HepG2 (cell line): ENCODE results near the gene MGLL. TPM values are rescaled to one million over a fixed set of nuclear protein-coding genes. Genes with fewer than 3 reads are reported as not detected.

Experiments
- ATAC-seq: fragments of 200-7000 bp; cut with Tn5 transposase; 3 replicates; pipeline ENCODE4 v1.9.1; 2020; ENCODE audit warnings: mild to moderate bottlenecking, moderate library complexity
- BruUV-seq: library from RNA; stranded (reverse); fragments of 400-500 nt; replicated peaks from 2 replicates; lab custom pipeline; 2021; lab: Mats Ljungman, UMichigan
- CTCF ChIA-PET: fragments of 300-600 bp; formaldehyde crosslinking; extraction: SDS; loops from one replicate; lab custom pipeline; 2021; ENCODE audit warnings: low total read pairs, inconsistent platforms, low intra/inter-chr PET ratio; lab: Yijun Ruan, JAX
- POLR2A ChIA-PET: fragments of 350-600 bp; sonication (Branson Sonifier 250); formaldehyde crosslinking; loops from one replicate; lab custom pipeline; 2020; ENCODE audit warnings: antibody characterized with exemption, inconsistent platforms; lab: Yijun Ruan, JAX
- DNase-seq: peaks from one replicate; pipeline ENCODE4 v3.0.0-alpha.2; 2015; ENCODE audit warnings: low spot score
- FAIRE-seq: peaks from 3 replicates; lab custom pipeline; 2011; peaks lifted over from hg19 to GRCh38; lab: Jason Lieb, UNC
- H2AFZ ChIP-seq: one replicate; pipeline ENCODE4 v1.6.1; 2011; ENCODE audit warnings: low read length, inconsistent platforms
- H3K27ac ChIP-seq: fragments of 300-600 bp; 3 replicates; pipeline ENCODE4 v1.8.0; 2011; ENCODE audit warnings: mixed run types, mild to moderate bottlenecking, mixed read lengths, low read length, inconsistent platforms; ENCODE audit not compliant: insufficient read depth; ENCODE audit errors: extremely low read length
- H3K27me3 ChIP-seq, 2 experiments: fragments of 200-600 bp in 1 of 2; 2 replicates in 1 of 2; 3 replicates in 1 of 2; pipeline versions ENCODE4 v1.6.0 to v1.8.0; 2011; ENCODE audit warnings: low read length in 2 of 2, mild to moderate bottlenecking in 2 of 2, moderate library complexity in 2 of 2, inconsistent platforms in 1 of 2; ENCODE audit not compliant: insufficient read depth in 2 of 2, control insufficient read depth in 1 of 2
- H3K36me3 ChIP-seq, 2 experiments: fragments of 200-600 bp in 1 of 2; replicated peaks in 1 of 2; 2 replicates in 1 of 2; 3 replicates in 1 of 2; pipeline versions ENCODE4 v1.5.1 to v1.8.0; 2011; ENCODE audit warnings: low read length in 2 of 2, inconsistent platforms in 1 of 2; ENCODE audit not compliant: insufficient read depth in 2 of 2, control insufficient read depth in 1 of 2
- H3K4me1 ChIP-seq: 2 replicates; pipeline ENCODE4 v1.5.1; 2012; ENCODE audit warnings: low read length, inconsistent platforms; ENCODE audit not compliant: insufficient read depth
- H3K4me2 ChIP-seq: 2 replicates; pipeline ENCODE4 v1.6.0; 2011; ENCODE audit warnings: low read depth, low read length, inconsistent platforms
- H3K4me3 ChIP-seq, 3 experiments: fragments of 200-600 bp in 1 of 3; sonication (generic), shearing (Covaris generic) in 1 of 3; replicated peaks in 1 of 3; 2 replicates each; pipeline ENCODE4 v1.5.1; 2011 to 2016; ENCODE audit warnings: low read length in 3 of 3, inconsistent platforms in 2 of 3, low read depth in 2 of 3, mild to moderate bottlenecking in 2 of 3, control low read depth in 1 of 3, mixed read lengths in 1 of 3; ENCODE audit not compliant: insufficient read depth in 1 of 3
- H3K79me2 ChIP-seq: one replicate; pipeline ENCODE4 v1.6.1; 2011; ENCODE audit warnings: low read length, inconsistent platforms; ENCODE audit not compliant: insufficient read depth
- H3K9ac ChIP-seq: 2 replicates; pipeline ENCODE4 v1.6.0; 2011; ENCODE audit warnings: mild to moderate bottlenecking, low read depth, low read length, inconsistent platforms; ENCODE audit not compliant: insufficient read depth
- H3K9me3 ChIP-seq: 2 replicates; pipeline ENCODE4 v1.5.1; 2012; ENCODE audit warnings: mild to moderate bottlenecking, low read length
- H4K20me1 ChIP-seq: 2 replicates; pipeline ENCODE4 v1.6.0; 2011; ENCODE audit warnings: inconsistent platforms, mild to moderate bottlenecking, low read length, moderate library complexity; ENCODE audit not compliant: insufficient read depth
- ATF7 ChIP-seq, 2 experiments: fragments of 450-650 bp in 1 of 2; sonication (generic) in 1 of 2; formaldehyde crosslinking in 1 of 2; IDR thresholded peaks; 2 replicates each; pipeline versions ENCODE4 v1.4.0 to v1.6.1; 2016 to 2020; ENCODE audit warnings: antibody characterized with exemption in 1 of 2, mild to moderate bottlenecking in 1 of 2, missing genetic modification reagents in 1 of 2
- FOXA3 ChIP-seq: IDR thresholded peaks from 2 replicates; pipeline ENCODE4 v1.6.1; 2016; ENCODE audit warnings: missing genetic modification reagents, missing compliant biosample characterization
- KMT2B ChIP-seq: IDR thresholded peaks from 2 replicates; pipeline ENCODE4 v1.6.1; 2016; ENCODE audit warnings: missing genetic modification reagents, missing compliant biosample characterization
- MAFF ChIP-seq: IDR thresholded peaks from 2 replicates; pipeline ENCODE4 v1.6.1; 2011; ENCODE audit warnings: low read depth, low read length, improper control_type of control experiment
- NCOA1 ChIP-seq: sonication (generic); formaldehyde crosslinking; IDR thresholded peaks from 2 replicates; pipeline ENCODE4 v1.9.0; 2021; ENCODE audit warnings: missing genetic modification reagents
- ZNF616 ChIP-seq: sonication (generic); formaldehyde crosslinking; IDR thresholded peaks from 2 replicates; pipeline ENCODE4 v1.5.0; 2020; ENCODE audit warnings: low read depth, mild to moderate bottlenecking, missing genetic modification reagents
- WGBS: methylation state at CpG from one replicate; pipeline ENCODE4 v1.1.6; 2017; ENCODE audit warnings: low lambda C conversion rate; 5-methylcytosine and 5-hydroxymethylcytosine counted together
- in situ Hi-C: cut with HindIII; loops from 2 replicates; pipeline ENCODE4 v1.10.0; 2017; ENCODE audit warnings: low pct_unique_long_range_greater_than_20kb; ENCODE audit not compliant: extremely low pct_ligation_motif_present
- intact Hi-C: fragments of 100-400 bp; cut with micrococcal nuclease; formaldehyde crosslinking; loops from one replicate; pipeline ENCODE4 v1.10.0; 2022; ENCODE audit not compliant: unreplicated experiment
- polyA plus RNA-seq, 8 experiments: library from polyadenylated mRNA; depleted of rRNA in 3 of 8; stranded (reverse) in 7 of 8; unstranded in 1 of 8; fragments of >200 nt; fragmentation: Illumina TruSeq in 4 of 8; extraction: Trizol in 4 of 8; gene quantifications; 2 replicates each; pipeline versions ENCODE4 v1.2.1 to v1.2.3, GENCODE V29; 2011 to 2016; ENCODE audit warnings: low read depth in 4 of 8, missing spikeins in 1 of 8, mixed read lengths in 1 of 8; ENCODE audit not compliant: insufficient read depth in 1 of 8
- total RNA-seq, 5 experiments: library from RNA; depleted of rRNA; stranded (reverse); fragments of >200 nt; fragmentation: Illumina TruSeq; extraction: Trizol; gene quantifications; 2 replicates each; pipeline ENCODE4 v1.2.3, GENCODE V29; 2016; ENCODE audit warnings: low read depth in 1 of 5
- TF ChIP-seq, protein P1 (sequence below): fragments of 450-650 bp; IDR thresholded peaks from 2 replicates; pipeline ENCODE4 v1.6.1; 2017; ENCODE audit warnings: mild to moderate bottlenecking
- TF ChIP-seq, protein P2 (sequence below): sonication (generic); formaldehyde crosslinking; conservative IDR thresholded peaks from 2 replicates; pipeline ENCODE4 v1.8.1; 2023; ENCODE audit warnings: missing genetic modification reagents
- TF ChIP-seq, protein P3 (sequence below), 2 experiments: IDR thresholded peaks; 2 replicates each; pipeline ENCODE4 v1.6.1; 2011 to 2012; ENCODE audit warnings: low read length in 2 of 2, borderline replicate concordance in 1 of 2, low read depth in 1 of 2, mild to moderate bottlenecking in 1 of 2, moderate library complexity in 1 of 2
- TF ChIP-seq, protein P4 (sequence below): sonication (generic); formaldehyde crosslinking; IDR thresholded peaks from 2 replicates; pipeline ENCODE4 v1.4.0; 2020; ENCODE audit warnings: missing genetic modification reagents, borderline replicate concordance

The MGLL gene
- total and polyA plus RNA-seq, 2 of the 13 experiments (the other 11 are each of a cell fraction or from before 2014, with no cell fraction given), result not detected

DNA sequence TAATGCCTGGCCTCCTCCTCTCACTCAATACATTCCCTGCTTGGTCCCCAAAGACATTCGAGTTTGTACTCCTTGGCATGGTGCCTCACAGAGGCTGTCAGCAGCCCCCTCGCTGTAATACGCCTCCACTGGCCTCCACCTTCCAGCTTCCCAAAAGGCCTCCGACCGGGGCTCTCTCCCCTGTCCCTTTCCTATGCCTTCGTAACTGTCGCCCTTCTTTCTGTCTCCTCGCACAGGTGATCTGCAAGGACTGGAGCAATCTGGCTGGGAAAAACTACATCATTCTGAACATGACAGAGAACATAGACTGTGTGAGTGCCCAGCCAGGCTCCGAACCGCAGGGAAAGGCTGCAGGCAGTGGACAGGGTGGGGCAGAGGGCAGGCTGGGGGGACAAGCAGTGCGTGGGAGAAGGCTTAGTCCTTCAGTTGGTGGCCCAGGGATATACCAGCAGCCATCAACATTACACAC lies 160.3 kb downstream of the MGLL start:
- ATAC-seq (no peak), DNase-seq (no peak), FAIRE-seq (no peak)
- H3K36me3 ChIP-seq, result peaks cover 4 to 9% of the 10 kb centered on the region in 2 experiments; a peak in 3 of 5 replicates
- ChIA-PET POLR2A (no interaction called here), CTCF (no interaction called here)
- H4K20me1 ChIP-seq, result no peaks in the 10 kb centered on the region
- no peak overlapping the region for H3K4me2 ChIP-seq
- no peaks in the 10 kb centered on the region for H3K4me1 ChIP-seq
- H2AFZ ChIP-seq, result no peak overlapping the region
- H3K9me3 ChIP-seq, result no peaks in the 10 kb centered on the region
- H3K79me2 ChIP-seq, result no peaks in the 10 kb centered on the region
- intact Hi-C loops (no loop called here), in situ Hi-C loops (no loop called here)
- no peaks in the 10 kb centered on the region for H3K27me3 ChIP-seq
- no peak overlapping the region for H3K27ac ChIP-seq
- H3K9ac ChIP-seq, result no peak overlapping the region
- WGBS, result 92% methylated on average over 11 of the region's 11 CpGs
- no TSS peak for BruUV-seq
- no peak overlapping the region for H3K4me3 ChIP-seq
- TF ChIP-seq NCOA1 (CRISPR knock-in tag) (no peak), FOXA3 (CRISPR knock-in tag) (no peak), ZNF616 (CRISPR knock-in tag) (no peak), KMT2B (CRISPR knock-in tag) (no peak), MAFF (no peak), ATF7 (IDR thresholded peaks at IDR 0.05) (no peak), ATF7 (CRISPR knock-in tag; IDR thresholded peaks at IDR 0.05) (no peak)
- TF ChIP-seq, protein P1, sequence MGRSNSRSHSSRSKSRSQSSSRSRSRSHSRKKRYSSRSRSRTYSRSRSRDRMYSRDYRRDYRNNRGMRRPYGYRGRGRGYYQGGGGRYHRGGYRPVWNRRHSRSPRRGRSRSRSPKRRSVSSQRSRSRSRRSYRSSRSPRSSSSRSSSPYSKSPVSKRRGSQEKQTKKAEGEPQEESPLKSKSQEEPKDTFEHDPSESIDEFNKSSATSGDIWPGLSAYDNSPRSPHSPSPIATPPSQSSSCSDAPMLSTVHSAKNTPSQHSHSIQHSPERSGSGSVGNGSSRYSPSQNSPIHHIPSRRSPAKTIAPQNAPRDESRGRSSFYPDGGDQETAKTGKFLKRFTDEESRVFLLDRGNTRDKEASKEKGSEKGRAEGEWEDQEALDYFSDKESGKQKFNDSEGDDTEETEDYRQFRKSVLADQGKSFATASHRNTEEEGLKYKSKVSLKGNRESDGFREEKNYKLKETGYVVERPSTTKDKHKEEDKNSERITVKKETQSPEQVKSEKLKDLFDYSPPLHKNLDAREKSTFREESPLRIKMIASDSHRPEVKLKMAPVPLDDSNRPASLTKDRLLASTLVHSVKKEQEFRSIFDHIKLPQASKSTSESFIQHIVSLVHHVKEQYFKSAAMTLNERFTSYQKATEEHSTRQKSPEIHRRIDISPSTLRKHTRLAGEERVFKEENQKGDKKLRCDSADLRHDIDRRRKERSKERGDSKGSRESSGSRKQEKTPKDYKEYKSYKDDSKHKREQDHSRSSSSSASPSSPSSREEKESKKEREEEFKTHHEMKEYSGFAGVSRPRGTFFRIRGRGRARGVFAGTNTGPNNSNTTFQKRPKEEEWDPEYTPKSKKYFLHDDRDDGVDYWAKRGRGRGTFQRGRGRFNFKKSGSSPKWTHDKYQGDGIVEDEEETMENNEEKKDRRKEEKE, result no peak
- TF ChIP-seq, protein P2, sequence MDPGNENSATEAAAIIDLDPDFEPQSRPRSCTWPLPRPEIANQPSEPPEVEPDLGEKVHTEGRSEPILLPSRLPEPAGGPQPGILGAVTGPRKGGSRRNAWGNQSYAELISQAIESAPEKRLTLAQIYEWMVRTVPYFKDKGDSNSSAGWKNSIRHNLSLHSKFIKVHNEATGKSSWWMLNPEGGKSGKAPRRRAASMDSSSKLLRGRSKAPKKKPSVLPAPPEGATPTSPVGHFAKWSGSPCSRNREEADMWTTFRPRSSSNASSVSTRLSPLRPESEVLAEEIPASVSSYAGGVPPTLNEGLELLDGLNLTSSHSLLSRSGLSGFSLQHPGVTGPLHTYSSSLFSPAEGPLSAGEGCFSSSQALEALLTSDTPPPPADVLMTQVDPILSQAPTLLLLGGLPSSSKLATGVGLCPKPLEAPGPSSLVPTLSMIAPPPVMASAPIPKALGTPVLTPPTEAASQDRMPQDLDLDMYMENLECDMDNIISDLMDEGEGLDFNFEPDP (CRISPR knock-in tag), result no peak
- TF ChIP-seq, protein P3, sequence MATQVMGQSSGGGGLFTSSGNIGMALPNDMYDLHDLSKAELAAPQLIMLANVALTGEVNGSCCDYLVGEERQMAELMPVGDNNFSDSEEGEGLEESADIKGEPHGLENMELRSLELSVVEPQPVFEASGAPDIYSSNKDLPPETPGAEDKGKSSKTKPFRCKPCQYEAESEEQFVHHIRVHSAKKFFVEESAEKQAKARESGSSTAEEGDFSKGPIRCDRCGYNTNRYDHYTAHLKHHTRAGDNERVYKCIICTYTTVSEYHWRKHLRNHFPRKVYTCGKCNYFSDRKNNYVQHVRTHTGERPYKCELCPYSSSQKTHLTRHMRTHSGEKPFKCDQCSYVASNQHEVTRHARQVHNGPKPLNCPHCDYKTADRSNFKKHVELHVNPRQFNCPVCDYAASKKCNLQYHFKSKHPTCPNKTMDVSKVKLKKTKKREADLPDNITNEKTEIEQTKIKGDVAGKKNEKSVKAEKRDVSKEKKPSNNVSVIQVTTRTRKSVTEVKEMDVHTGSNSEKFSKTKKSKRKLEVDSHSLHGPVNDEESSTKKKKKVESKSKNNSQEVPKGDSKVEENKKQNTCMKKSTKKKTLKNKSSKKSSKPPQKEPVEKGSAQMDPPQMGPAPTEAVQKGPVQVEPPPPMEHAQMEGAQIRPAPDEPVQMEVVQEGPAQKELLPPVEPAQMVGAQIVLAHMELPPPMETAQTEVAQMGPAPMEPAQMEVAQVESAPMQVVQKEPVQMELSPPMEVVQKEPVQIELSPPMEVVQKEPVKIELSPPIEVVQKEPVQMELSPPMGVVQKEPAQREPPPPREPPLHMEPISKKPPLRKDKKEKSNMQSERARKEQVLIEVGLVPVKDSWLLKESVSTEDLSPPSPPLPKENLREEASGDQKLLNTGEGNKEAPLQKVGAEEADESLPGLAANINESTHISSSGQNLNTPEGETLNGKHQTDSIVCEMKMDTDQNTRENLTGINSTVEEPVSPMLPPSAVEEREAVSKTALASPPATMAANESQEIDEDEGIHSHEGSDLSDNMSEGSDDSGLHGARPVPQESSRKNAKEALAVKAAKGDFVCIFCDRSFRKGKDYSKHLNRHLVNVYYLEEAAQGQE (IDR thresholded peaks at IDR 0.05; ENCODE audit: borderline replicate concordance in 1 of 2, low read depth in 1 of 2, low read length in 2 of 2), result no peak
- TF ChIP-seq, protein P4, sequence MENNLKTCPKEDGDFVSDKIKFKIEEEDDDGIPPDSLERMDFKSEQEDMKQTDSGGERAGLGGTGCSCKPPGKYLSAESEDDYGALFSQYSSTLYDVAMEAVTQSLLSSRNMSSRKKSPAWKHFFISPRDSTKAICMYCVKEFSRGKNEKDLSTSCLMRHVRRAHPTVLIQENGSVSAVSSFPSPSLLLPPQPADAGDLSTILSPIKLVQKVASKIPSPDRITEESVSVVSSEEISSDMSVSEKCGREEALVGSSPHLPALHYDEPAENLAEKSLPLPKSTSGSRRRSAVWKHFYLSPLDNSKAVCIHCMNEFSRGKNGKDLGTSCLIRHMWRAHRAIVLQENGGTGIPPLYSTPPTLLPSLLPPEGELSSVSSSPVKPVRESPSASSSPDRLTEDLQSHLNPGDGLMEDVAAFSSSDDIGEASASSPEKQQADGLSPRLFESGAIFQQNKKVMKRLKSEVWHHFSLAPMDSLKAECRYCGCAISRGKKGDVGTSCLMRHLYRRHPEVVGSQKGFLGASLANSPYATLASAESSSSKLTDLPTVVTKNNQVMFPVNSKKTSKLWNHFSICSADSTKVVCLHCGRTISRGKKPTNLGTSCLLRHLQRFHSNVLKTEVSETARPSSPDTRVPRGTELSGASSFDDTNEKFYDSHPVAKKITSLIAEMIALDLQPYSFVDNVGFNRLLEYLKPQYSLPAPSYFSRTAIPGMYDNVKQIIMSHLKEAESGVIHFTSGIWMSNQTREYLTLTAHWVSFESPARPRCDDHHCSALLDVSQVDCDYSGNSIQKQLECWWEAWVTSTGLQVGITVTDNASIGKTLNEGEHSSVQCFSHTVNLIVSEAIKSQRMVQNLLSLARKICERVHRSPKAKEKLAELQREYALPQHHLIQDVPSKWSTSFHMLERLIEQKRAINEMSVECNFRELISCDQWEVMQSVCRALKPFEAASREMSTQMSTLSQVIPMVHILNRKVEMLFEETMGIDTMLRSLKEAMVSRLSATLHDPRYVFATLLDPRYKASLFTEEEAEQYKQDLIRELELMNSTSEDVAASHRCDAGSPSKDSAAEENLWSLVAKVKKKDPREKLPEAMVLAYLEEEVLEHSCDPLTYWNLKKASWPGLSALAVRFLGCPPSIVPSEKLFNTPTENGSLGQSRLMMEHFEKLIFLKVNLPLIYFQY (CRISPR knock-in tag), result no peak
